ENCODE results near the gene MID1. TPM values are rescaled to one million over a fixed set of nuclear protein-coding genes. Genes with fewer than 3 reads are reported as not detected.

Gene MID1
- total RNA-seq, 1 donor from 2014 or later, result 31.2 TPM

DNA sequence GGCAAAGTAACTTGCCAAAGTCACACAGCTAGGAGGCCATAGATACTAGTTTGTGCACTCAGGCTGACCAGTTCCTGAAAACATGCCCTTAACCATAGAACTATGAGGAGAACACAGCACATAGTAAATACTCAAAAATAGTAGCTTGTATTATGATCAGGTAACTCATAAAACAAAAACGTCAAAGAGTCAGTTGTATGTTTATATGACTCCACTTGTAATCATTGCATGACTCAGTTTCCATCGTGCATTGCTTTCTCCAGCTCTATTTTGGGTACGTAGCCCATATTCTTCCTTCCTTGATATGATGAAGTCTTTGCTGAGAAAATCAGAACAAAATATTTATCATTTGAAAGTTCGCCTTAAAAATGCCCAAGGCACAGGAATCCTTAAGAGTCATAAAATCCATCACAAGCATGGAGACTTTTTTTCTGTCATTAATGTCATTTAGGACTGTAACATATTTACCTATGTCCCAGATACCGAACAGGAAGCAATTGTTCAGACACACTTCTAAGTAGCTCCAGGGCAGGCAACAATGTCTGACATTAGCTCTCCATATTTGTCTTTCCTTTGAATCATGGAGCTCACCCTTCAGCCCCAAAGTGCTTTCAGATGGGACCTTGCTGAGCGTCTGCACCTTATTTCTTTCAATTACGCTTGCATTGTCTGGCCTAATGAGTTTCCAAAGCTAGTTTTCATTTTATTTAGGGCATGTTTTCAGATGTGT is 11.2 kb upstream of the MID1 start:
- H4K20me1 ChIP-seq (ENCODE audit: insufficient read depth, low read length), result no peaks in the 10 kb centered on the region
- no peaks in the 10 kb centered on the region for H3K79me2 ChIP-seq (ENCODE audit: insufficient read depth, low read length)
- FAIRE-seq (peak; percentile 94), DNase-seq (ENCODE audit: low read depth) (no peak)
- Mint-ChIP-seq H3K4me1 (ENCODE audit: low read depth, unreplicated experiment) (peaks cover 43% of the 10 kb centered on the region), H3K27ac (ENCODE audit: unreplicated experiment) (no peak overlapping the region), H3K4me3 (ENCODE audit: unreplicated experiment) (no peak overlapping the region), H3K9me3 (ENCODE audit: unreplicated experiment) (no peaks in the 10 kb centered on the region), H3K27me3 (ENCODE audit: low read depth, unreplicated experiment) (no peaks in the 10 kb centered on the region), H3K36me3 (ENCODE audit: low read depth, unreplicated experiment) (no peaks in the 10 kb centered on the region)
- H3K27me3 ChIP-seq (ENCODE audit: insufficient read depth, low read length), result no peaks in the 10 kb centered on the region
- peak overlapping the region; percentile 30 for H3K27ac ChIP-seq (ENCODE audit: low read depth, low read length)
- no peaks in the 10 kb centered on the region for H3K9me3 ChIP-seq (ENCODE audit: insufficient read depth, low read depth, low read length)
- no peak overlapping the region for H3K9ac ChIP-seq (ENCODE audit: low read length)
- no peak for TF ChIP-seq EZH2 (IDR thresholded peaks at IDR 0.05; ENCODE audit: insufficient read depth, low read length)
- TF ChIP-seq, protein P1, sequence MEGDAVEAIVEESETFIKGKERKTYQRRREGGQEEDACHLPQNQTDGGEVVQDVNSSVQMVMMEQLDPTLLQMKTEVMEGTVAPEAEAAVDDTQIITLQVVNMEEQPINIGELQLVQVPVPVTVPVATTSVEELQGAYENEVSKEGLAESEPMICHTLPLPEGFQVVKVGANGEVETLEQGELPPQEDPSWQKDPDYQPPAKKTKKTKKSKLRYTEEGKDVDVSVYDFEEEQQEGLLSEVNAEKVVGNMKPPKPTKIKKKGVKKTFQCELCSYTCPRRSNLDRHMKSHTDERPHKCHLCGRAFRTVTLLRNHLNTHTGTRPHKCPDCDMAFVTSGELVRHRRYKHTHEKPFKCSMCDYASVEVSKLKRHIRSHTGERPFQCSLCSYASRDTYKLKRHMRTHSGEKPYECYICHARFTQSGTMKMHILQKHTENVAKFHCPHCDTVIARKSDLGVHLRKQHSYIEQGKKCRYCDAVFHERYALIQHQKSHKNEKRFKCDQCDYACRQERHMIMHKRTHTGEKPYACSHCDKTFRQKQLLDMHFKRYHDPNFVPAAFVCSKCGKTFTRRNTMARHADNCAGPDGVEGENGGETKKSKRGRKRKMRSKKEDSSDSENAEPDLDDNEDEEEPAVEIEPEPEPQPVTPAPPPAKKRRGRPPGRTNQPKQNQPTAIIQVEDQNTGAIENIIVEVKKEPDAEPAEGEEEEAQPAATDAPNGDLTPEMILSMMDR (IDR thresholded peaks at IDR 0.05; ENCODE audit: insufficient read depth, low read depth, low read length), result no peak
- no peak overlapping the region for H3K4me3 ChIP-seq (ENCODE audit: insufficient read depth, low read depth, low read length)
- H2AFZ ChIP-seq (ENCODE audit: low read depth, low read length), result no peak overlapping the region
- H3K4me2 ChIP-seq (ENCODE audit: low read length), result no peak overlapping the region
- no peaks in the 10 kb centered on the region for H3K36me3 ChIP-seq (ENCODE audit: insufficient read depth, low read length)
- H3K4me1 ChIP-seq (ENCODE audit: insufficient read depth, low read length), result peaks cover 30% of the 10 kb centered on the region

DNA sequence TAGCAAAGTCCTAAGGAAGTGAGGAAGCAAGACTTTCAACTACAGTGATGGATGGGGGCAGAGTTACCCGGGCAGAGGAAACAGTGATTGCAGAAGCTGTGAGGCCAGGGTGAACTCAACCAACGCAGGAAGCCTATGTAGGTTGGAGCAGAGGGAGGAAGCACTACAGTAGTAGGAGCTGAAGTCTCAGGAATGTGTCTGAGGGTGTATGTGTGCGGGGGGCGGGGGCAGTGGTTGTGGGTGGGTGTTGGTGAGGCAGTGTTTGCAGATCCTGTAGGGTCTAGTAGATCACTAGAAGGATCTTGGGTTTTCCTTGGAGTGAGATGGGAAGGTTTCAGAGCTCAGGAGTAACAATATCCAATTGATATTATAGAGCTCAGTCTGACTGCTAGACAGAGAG is 9.9 kb upstream of the MID1 start:
- peak overlapping the region; percentile 26 for H3K4me2 ChIP-seq (ENCODE audit: low read length)
- Mint-ChIP-seq H3K4me3 (ENCODE audit: unreplicated experiment) (peak overlapping the region; percentile 35), H3K9me3 (ENCODE audit: unreplicated experiment) (no peaks in the 10 kb centered on the region), H3K36me3 (ENCODE audit: low read depth, unreplicated experiment) (no peaks in the 10 kb centered on the region), H3K27ac (ENCODE audit: unreplicated experiment) (peak overlapping the region; percentile 10), H3K27me3 (ENCODE audit: low read depth, unreplicated experiment) (no peaks in the 10 kb centered on the region), H3K4me1 (ENCODE audit: low read depth, unreplicated experiment) (peaks cover 35% of the 10 kb centered on the region)
- no peaks in the 10 kb centered on the region for H3K9me3 ChIP-seq (ENCODE audit: insufficient read depth, low read depth, low read length)
- peaks cover 26% of the 10 kb centered on the region for H3K4me1 ChIP-seq (ENCODE audit: insufficient read depth, low read length)
- FAIRE-seq (peak; percentile 43), DNase-seq (ENCODE audit: low read depth) (no peak)
- no peak for TF ChIP-seq EZH2 (IDR thresholded peaks at IDR 0.05; ENCODE audit: insufficient read depth, low read length)
- TF ChIP-seq, protein P1 (IDR thresholded peaks at IDR 0.05; ENCODE audit: insufficient read depth, low read depth, low read length), result no peak
- H3K4me3 ChIP-seq (ENCODE audit: insufficient read depth, low read depth, low read length), result no peak overlapping the region
- H3K36me3 ChIP-seq (ENCODE audit: insufficient read depth, low read length), result no peaks in the 10 kb centered on the region
- H2AFZ ChIP-seq (ENCODE audit: low read depth, low read length), result no peak overlapping the region
- no peaks in the 10 kb centered on the region for H3K27me3 ChIP-seq (ENCODE audit: insufficient read depth, low read length)
- H3K79me2 ChIP-seq (ENCODE audit: insufficient read depth, low read length), result no peaks in the 10 kb centered on the region
- H4K20me1 ChIP-seq (ENCODE audit: insufficient read depth, low read length), result no peaks in the 10 kb centered on the region
- no peak overlapping the region for H3K9ac ChIP-seq (ENCODE audit: low read length)
- H3K27ac ChIP-seq (ENCODE audit: low read depth, low read length), result peak overlapping the region; percentile 19

DNA sequence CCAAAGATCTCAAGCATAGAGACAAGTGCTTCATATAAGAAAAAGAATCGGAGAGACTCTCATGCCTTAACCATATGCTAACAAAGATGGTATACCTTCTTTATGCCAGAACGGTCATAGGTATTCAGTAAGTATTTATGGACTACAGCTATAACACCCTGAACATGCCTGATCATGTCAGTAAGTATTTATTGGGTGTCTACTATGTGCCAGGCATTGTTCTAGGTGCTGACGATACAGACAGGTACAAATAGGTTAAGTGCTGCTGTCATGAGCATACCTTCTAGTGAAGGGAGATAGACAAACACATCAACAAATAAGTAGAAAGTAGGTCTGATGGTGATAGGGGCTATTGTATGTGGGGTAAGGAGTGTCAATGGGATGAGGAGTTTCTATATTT is 9.5 kb upstream of the MID1 start:
- FAIRE-seq, result no peak

More for the DNA sequence above, 9.5 kb upstream of the MID1 start:
- H3K9me3 Mint-ChIP-seq (ENCODE audit: unreplicated experiment), result no peaks in the 10 kb centered on the region
- peaks cover 21% of the 10 kb centered on the region for H3K4me1 ChIP-seq (ENCODE audit: insufficient read depth, low read length)
- H3K4me2 ChIP-seq (ENCODE audit: low read length), result peak overlapping the region; percentile 26
- no peaks in the 10 kb centered on the region for H3K27me3 ChIP-seq (ENCODE audit: insufficient read depth, low read length)
- no peaks in the 10 kb centered on the region for H3K36me3 Mint-ChIP-seq (ENCODE audit: low read depth, unreplicated experiment)
- H3K27me3 Mint-ChIP-seq (ENCODE audit: low read depth, unreplicated experiment), result no peaks in the 10 kb centered on the region
- H3K4me3 Mint-ChIP-seq (ENCODE audit: unreplicated experiment), result no peak overlapping the region
- no peaks in the 10 kb centered on the region for H4K20me1 ChIP-seq (ENCODE audit: insufficient read depth, low read length)
- H3K9me3 ChIP-seq (ENCODE audit: insufficient read depth, low read depth, low read length), result no peaks in the 10 kb centered on the region
- no peaks in the 10 kb centered on the region for H3K36me3 ChIP-seq (ENCODE audit: insufficient read depth, low read length)
- H3K27ac ChIP-seq (ENCODE audit: low read depth, low read length), result no peak overlapping the region
- no peak for DNase-seq (ENCODE audit: low read depth)
- no peak overlapping the region for H3K4me3 ChIP-seq (ENCODE audit: insufficient read depth, low read depth, low read length)
- no peak overlapping the region for H2AFZ ChIP-seq (ENCODE audit: low read depth, low read length)
- H3K4me1 Mint-ChIP-seq (ENCODE audit: low read depth, unreplicated experiment), result peaks cover 32% of the 10 kb centered on the region
- TF ChIP-seq, protein P1 (IDR thresholded peaks at IDR 0.05; ENCODE audit: insufficient read depth, low read depth, low read length), result no peak
- no peak overlapping the region for H3K9ac ChIP-seq (ENCODE audit: low read length)
- no peaks in the 10 kb centered on the region for H3K79me2 ChIP-seq (ENCODE audit: insufficient read depth, low read length)
- peak overlapping the region; percentile 10 for H3K27ac Mint-ChIP-seq (ENCODE audit: unreplicated experiment)

All from astrocyte (in vitro differentiated cells and primary cell).